ENCODE measurements around the gene ZNF614. TPM values are rescaled to one million over a fixed set of nuclear protein-coding genes. Genes with fewer than 3 reads are reported as not detected.
"Not testable (repeated sequence)": the region's sequence is repeated elsewhere in the genome, so short reads cannot be mapped to it uniquely, and the experiment has no call there.

ZNF614 gene
- total RNA-seq, 4 donors from 2014 or later: 3.9 to 4.6 (median 3.9) TPM

- Histone ChIP-seq H3K4me3 (no peak overlapping the region), H3K9me3 (peaks cover 13 to 75% (median 23%) of the 10 kb centered on the region in 3 donors), H3K4me1 (no peaks in the 10 kb centered on the region), H3K27me3 (no peaks in the 10 kb centered on the region), H3K27ac (no peak overlapping the region), H3K36me3 (peaks cover 14 to 89% of the 10 kb centered on the region in 2 donors)
- in situ Hi-C loops (cut with MboI; ENCODE audit: low sequenced_read_pairs in 4 of 4) (no loop called here), intact Hi-C loops (cut with DNase I; ENCODE audit: low total_unique reads) (no loop called here)
- TF ChIP-seq CTCF (IDR thresholded peaks at IDR 0.05 in 4 of 5, conservative IDR thresholded peaks at IDR 0.05 in 1 of 5) (no peak), POLR2A (IDR thresholded peaks at IDR 0.05) (no peak)
- no peak for ATAC-seq
- DNase-seq: no peak
Measured at GRCh38 chr19:52065399-52065798, 37.2 kb upstream of the ZNF614 start.

- H3K27ac ChIP-seq; H3K4me1 ChIP-seq; H3K27me3 ChIP-seq; H3K36me3 ChIP-seq; DNase-seq; ATAC-seq; in situ Hi-C loops (cut with MboI; ENCODE audit: low sequenced_read_pairs in 4 of 4); intact Hi-C loops (cut with DNase I; ENCODE audit: low total_unique reads); H3K4me3 ChIP-seq: not testable (repeated sequence)
- H3K9me3 ChIP-seq: peaks cover 0 to 15% (median 3%) of the 10 kb centered on the region in 3 donors
Measured at GRCh38 chr19:52056480-52056879, 28.3 kb upstream of the ZNF614 start.

GRCh38 chr19:52051736-52052135, 23.6 kb upstream of the ZNF614 start:
- in situ Hi-C loops (cut with MboI; ENCODE audit: low sequenced_read_pairs in 4 of 4); H3K9me3 ChIP-seq; DNase-seq; H3K27ac ChIP-seq; ATAC-seq; intact Hi-C loops (cut with DNase I; ENCODE audit: low total_unique reads); H3K4me3 ChIP-seq; H3K27me3 ChIP-seq: not testable (repeated sequence)
- Histone ChIP-seq H3K36me3 (peaks cover 0 to 20% of the 10 kb centered on the region in 2 donors), H3K4me1 (peaks cover 0 to 11% of the 10 kb centered on the region in 2 donors)

- peaks cover 10 to 49% of the 10 kb centered on the region in 2 donors for H3K36me3 ChIP-seq
- H3K27ac ChIP-seq: peak within 1 kb of the TSS; percentile 88 to 95 (median 94)
- TF ChIP-seq CTCF (IDR thresholded peaks at IDR 0.05 in 4 of 5, conservative IDR thresholded peaks at IDR 0.05 in 1 of 5): no peak
- peak; percentile 20 to 35 for TF ChIP-seq POLR2A (IDR thresholded peaks at IDR 0.05)
- in situ Hi-C loops (cut with MboI; ENCODE audit: low sequenced_read_pairs in 4 of 4): no loop called here
- DNase-seq (peak; percentile 85 to 90), ATAC-seq (peak; percentile 95 to 98)
- H3K9me3 ChIP-seq: peaks cover 0 to 8% (median 0%) of the 10 kb centered on the region in 3 donors
- H3K4me3 ChIP-seq: peak within 1 kb of the TSS; percentile 54 to 88 (median 70)
- H3K4me1 ChIP-seq: peaks cover 0 to 11% of the 10 kb centered on the region in 2 donors
- intact Hi-C loops (cut with DNase I; ENCODE audit: low total_unique reads): loop anchor here (1.0 to 5.0 kb wide), 6 partner anchors 21 to 320 kb away; partner anchors contain the start of genes ZNF350, ZNF613, ZNF614 and ZNF615
- H3K27me3 ChIP-seq: no peaks in the 10 kb centered on the region
Measured at GRCh38 chr19:52048555-52049501, 20.6 kb upstream of the ZNF614 start, which contains the start of gene ZNF432. TSS of gene ZNF432 (minus strand) at chr19:52048838. CDS start at chr19:52046868, 1,970 bp downstream.

- TF ChIP-seq CTCF (IDR thresholded peaks at IDR 0.05 in 4 of 5, conservative IDR thresholded peaks at IDR 0.05 in 1 of 5) (no peak), POLR2A (IDR thresholded peaks at IDR 0.05) (no peak)
- H3K4me1 ChIP-seq: no peaks in the 10 kb centered on the region
- H3K27ac ChIP-seq: no peak overlapping the region
- ATAC-seq (no peak), DNase-seq (no peak)
- H3K36me3 ChIP-seq: peaks cover 43 to 93% of the 10 kb centered on the region in 2 donors
- intact Hi-C loops (cut with DNase I; ENCODE audit: low total_unique reads) (no loop called here), in situ Hi-C loops (cut with MboI; ENCODE audit: low sequenced_read_pairs in 4 of 4) (no loop called here)
- H3K4me3 ChIP-seq: peak overlapping the region in 1 of 4 donors; percentile 5
- H3K9me3 ChIP-seq: peaks cover 15 to 66% (median 21%) of the 10 kb centered on the region in 3 donors
- no peaks in the 10 kb centered on the region for H3K27me3 ChIP-seq
Measured at GRCh38 chr19:52039169-52039568, 11.0 kb upstream of the ZNF614 start.

All from gastrocnemius medialis (tissue), 4 donors.